ENCODE data around the gene CELF2. TPM values are rescaled to one million over a fixed set of nuclear protein-coding genes. Genes with fewer than 3 reads are reported as not detected.

The CELF2 gene
- polyA plus RNA-seq, 1 donor from 2014 or later = 55.5 TPM

DNA sequence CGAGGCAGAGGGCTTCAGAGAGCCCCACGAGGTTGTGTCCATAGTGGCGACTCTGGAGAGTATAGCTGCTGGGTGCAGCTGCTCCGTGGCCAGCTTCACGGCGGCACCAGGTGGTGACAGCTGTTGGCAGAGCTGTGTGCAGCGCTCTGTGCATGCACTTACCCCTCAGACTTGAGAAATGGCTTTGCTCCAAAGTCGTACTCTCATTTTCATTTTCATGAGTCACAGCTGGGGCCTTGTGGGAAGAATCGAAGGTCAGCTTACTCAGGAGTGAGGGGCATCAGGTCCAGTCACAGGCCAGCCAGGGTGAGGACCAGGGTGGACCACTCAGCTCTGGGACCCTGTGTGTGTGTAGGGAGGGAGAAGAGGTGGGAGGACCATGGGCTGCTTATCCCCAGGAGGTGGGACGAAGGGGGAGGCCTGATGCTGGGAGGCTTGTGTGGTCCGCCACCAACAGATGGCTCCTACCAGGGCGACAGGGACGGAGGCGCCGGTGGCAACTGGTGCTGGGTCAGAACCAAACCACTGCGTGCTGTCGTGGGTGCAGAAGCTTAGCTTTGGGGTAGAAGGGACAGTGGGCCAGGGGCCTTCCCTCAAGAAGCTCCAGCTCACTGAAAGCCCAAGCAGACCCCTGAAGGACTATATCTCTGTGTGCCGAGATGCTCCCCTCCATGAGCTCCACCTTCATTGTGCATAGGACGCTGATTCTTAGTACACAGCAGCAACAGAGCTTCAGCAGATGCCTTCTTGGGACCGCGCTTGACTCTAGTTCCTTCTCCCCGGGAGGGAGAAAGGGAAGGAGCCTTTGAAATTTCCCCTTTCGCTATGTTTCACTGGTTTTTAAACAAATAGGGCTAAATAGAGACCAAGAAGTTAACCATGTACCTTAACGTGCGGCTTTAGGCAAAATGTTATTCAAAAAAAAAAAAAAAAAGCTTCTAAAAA lies 225.0 kb downstream of the CELF2 start:
- TF ChIP-seq, protein P1, sequence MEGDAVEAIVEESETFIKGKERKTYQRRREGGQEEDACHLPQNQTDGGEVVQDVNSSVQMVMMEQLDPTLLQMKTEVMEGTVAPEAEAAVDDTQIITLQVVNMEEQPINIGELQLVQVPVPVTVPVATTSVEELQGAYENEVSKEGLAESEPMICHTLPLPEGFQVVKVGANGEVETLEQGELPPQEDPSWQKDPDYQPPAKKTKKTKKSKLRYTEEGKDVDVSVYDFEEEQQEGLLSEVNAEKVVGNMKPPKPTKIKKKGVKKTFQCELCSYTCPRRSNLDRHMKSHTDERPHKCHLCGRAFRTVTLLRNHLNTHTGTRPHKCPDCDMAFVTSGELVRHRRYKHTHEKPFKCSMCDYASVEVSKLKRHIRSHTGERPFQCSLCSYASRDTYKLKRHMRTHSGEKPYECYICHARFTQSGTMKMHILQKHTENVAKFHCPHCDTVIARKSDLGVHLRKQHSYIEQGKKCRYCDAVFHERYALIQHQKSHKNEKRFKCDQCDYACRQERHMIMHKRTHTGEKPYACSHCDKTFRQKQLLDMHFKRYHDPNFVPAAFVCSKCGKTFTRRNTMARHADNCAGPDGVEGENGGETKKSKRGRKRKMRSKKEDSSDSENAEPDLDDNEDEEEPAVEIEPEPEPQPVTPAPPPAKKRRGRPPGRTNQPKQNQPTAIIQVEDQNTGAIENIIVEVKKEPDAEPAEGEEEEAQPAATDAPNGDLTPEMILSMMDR (IDR thresholded peaks at IDR 0.05; ENCODE audit: poor library complexity, severe bottlenecking) = no peak
- TF ChIP-seq TAF1 (IDR thresholded peaks at IDR 0.05; ENCODE audit: low read depth) (no peak), MXI1 (conservative IDR thresholded peaks at IDR 0.05; ENCODE audit: poor library complexity, severe bottlenecking) (no peak), POLR2AphosphoS5 (IDR thresholded peaks at IDR 0.05) (no peak), SMC3 (conservative IDR thresholded peaks at IDR 0.05; ENCODE audit: poor library complexity) (no peak), EP300 (conservative IDR thresholded peaks at IDR 0.05; ENCODE audit: poor library complexity, severe bottlenecking) (no peak), RAD21 (conservative IDR thresholded peaks at IDR 0.05) (no peak)
- Histone ChIP-seq H2AFZ (ENCODE audit: low read depth, low read length) (no peak overlapping the region), H3K36me3 (ENCODE audit: insufficient read depth, low read length) (no peaks in the 10 kb centered on the region), H3K4me2 (ENCODE audit: low read length) (no peak overlapping the region), H3K9me2 (ENCODE audit: insufficient read depth, low read length) (no peaks in the 10 kb centered on the region), H4K20me1 (ENCODE audit: insufficient read depth) (no peaks in the 10 kb centered on the region), H3K79me2 (replicated peaks; ENCODE audit: insufficient read depth, low read length) (peaks cover 6% of the 10 kb centered on the region), H3K27me3 (ENCODE audit: insufficient read depth, low read depth, low read length) (no peaks in the 10 kb centered on the region), H3K27ac (ENCODE audit: low read length) (no peak overlapping the region), H3F3A (ENCODE audit: insufficient read depth, low read length, poor library complexity, severe bottlenecking) (no peaks in the 10 kb centered on the region), H3K4me3 (ENCODE audit: low read length) (no peak overlapping the region), H3K9ac (ENCODE audit: low read length) (no peak overlapping the region), H3K9me3 (ENCODE audit: low read length) (no peaks in the 10 kb centered on the region)

DNA sequence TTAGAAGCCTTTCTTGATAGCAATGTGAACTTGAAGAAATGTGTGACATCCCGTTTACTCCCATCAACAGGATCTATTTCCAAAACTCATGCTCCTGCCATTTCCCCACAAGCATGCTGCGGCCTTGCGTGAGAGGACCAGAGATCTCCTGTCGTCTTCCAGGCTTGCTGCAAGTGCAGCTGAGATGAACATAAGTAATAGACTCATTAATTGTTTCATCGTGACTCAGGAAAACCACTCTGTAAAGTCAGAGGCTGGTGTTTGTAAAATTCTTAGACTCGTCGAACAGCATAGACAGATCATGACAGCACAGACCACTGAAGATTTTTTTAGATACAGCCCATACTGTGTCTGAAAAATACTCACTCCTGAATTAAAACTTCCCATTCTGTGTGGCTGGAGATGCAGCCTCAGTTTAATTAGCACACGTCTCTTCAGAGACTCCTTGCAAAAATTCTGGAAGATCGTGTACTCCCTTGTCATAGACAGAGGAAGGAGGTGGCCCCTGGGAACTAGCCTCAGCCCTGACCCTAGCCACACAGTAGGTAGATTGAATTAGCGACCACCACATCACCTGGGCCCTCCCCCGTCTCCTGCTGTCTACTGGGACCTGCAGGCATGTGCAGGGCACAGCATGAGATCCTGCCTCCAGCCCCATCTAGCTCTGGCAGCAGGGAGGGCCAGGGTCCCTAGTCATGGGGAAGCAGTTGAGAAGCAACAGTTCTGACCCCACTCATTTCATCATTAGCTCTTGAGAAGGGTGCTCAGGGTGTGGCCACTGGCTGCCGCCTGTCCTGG lies 226.0 kb downstream of the CELF2 start:
- H3K9ac ChIP-seq (ENCODE audit: low read length) = no peak overlapping the region
- no peaks in the 10 kb centered on the region for H4K20me1 ChIP-seq (ENCODE audit: insufficient read depth)
- no peak overlapping the region for H3K27ac ChIP-seq (ENCODE audit: low read length)
- no peak for TF ChIP-seq TAF1 (IDR thresholded peaks at IDR 0.05; ENCODE audit: low read depth)
- TF ChIP-seq RAD21 (conservative IDR thresholded peaks at IDR 0.05) = no peak
- TF ChIP-seq EP300 (conservative IDR thresholded peaks at IDR 0.05; ENCODE audit: poor library complexity, severe bottlenecking) = no peak
- TF ChIP-seq, protein P2, sequence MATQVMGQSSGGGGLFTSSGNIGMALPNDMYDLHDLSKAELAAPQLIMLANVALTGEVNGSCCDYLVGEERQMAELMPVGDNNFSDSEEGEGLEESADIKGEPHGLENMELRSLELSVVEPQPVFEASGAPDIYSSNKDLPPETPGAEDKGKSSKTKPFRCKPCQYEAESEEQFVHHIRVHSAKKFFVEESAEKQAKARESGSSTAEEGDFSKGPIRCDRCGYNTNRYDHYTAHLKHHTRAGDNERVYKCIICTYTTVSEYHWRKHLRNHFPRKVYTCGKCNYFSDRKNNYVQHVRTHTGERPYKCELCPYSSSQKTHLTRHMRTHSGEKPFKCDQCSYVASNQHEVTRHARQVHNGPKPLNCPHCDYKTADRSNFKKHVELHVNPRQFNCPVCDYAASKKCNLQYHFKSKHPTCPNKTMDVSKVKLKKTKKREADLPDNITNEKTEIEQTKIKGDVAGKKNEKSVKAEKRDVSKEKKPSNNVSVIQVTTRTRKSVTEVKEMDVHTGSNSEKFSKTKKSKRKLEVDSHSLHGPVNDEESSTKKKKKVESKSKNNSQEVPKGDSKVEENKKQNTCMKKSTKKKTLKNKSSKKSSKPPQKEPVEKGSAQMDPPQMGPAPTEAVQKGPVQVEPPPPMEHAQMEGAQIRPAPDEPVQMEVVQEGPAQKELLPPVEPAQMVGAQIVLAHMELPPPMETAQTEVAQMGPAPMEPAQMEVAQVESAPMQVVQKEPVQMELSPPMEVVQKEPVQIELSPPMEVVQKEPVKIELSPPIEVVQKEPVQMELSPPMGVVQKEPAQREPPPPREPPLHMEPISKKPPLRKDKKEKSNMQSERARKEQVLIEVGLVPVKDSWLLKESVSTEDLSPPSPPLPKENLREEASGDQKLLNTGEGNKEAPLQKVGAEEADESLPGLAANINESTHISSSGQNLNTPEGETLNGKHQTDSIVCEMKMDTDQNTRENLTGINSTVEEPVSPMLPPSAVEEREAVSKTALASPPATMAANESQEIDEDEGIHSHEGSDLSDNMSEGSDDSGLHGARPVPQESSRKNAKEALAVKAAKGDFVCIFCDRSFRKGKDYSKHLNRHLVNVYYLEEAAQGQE (IDR thresholded peaks at IDR 0.05; ENCODE audit: borderline replicate concordance) = no peak
- no peak for TF ChIP-seq MXI1 (conservative IDR thresholded peaks at IDR 0.05; ENCODE audit: poor library complexity, severe bottlenecking)
- no peaks in the 10 kb centered on the region for H3K9me2 ChIP-seq (ENCODE audit: insufficient read depth, low read length)
- no peak overlapping the region for H2AFZ ChIP-seq (ENCODE audit: low read depth, low read length)
- H3F3A ChIP-seq (ENCODE audit: insufficient read depth, low read length, poor library complexity, severe bottlenecking) = no peaks in the 10 kb centered on the region
- peaks cover 11% of the 10 kb centered on the region for H3K79me2 ChIP-seq (replicated peaks; ENCODE audit: insufficient read depth, low read length)
- H3K9me3 ChIP-seq (ENCODE audit: low read length) = no peaks in the 10 kb centered on the region
- H3K36me3 ChIP-seq (ENCODE audit: insufficient read depth, low read length) = no peaks in the 10 kb centered on the region
- no peaks in the 10 kb centered on the region for H3K27me3 ChIP-seq (ENCODE audit: insufficient read depth, low read depth, low read length)
- H3K4me3 ChIP-seq (ENCODE audit: low read length) = no peak overlapping the region
- no peak overlapping the region for H3K4me2 ChIP-seq (ENCODE audit: low read length)
